HepG2 (cell line): ENCODE data around the gene RMI2. TPM values are rescaled to one million over a fixed set of nuclear protein-coding genes. Genes with fewer than 3 reads are reported as not detected.

Source experiments
- ATF1 ChIP-seq: IDR thresholded peaks from 2 replicates; pipeline ENCODE4 v1.6.1; 2016; ENCODE audit warnings: mild to moderate bottlenecking, control low read depth
- ATF7-NPFF ChIP-seq: sonication (generic); formaldehyde crosslinking; IDR thresholded peaks from 2 replicates; pipeline ENCODE4 v1.8.1; 2023; ENCODE audit warnings: mild to moderate bottlenecking, low read depth, missing genetic modification reagents, moderate library complexity
- CHCHD3 ChIP-seq: sonication (generic); formaldehyde crosslinking; IDR thresholded peaks from 2 replicates; pipeline ENCODE4 v1.8.0; 2022; ENCODE audit warnings: mild to moderate bottlenecking, missing genetic modification reagents, moderate library complexity
- EEA1 ChIP-seq: sonication (generic); formaldehyde crosslinking; IDR thresholded peaks from 2 replicates; pipeline ENCODE4 v1.5.1; 2020; ENCODE audit warnings: mild to moderate bottlenecking, missing genetic modification reagents, borderline replicate concordance
- MBNL3 ChIP-seq: fragments of 250-450 bp; sonication (Bioruptor Pico); conservative IDR thresholded peaks from 2 replicates; pipeline ENCODE4 v1.8.0; 2022; ENCODE audit warnings: mild to moderate bottlenecking, inconsistent platforms
- MXD4 ChIP-seq: IDR thresholded peaks from 2 replicates; pipeline ENCODE4 v1.6.1; 2016; ENCODE audit warnings: mild to moderate bottlenecking, missing biosample characterization, missing genetic modification reagents
- ONECUT2 ChIP-seq: sonication (generic); formaldehyde crosslinking; IDR thresholded peaks from 2 replicates; pipeline ENCODE4 v1.4.0; 2020; ENCODE audit warnings: missing genetic modification reagents
- POLR2AphosphoS5 ChIP-seq: IDR thresholded peaks from 2 replicates; pipeline ENCODE4 v1.6.1; 2012; ENCODE audit warnings: low read depth, low read length
- SRSF9 ChIP-seq: fragments of 200-400 bp; formaldehyde crosslinking; IDR thresholded peaks from 2 replicates; pipeline ENCODE4 v1.6.1; 2018; ENCODE audit warnings: borderline replicate concordance, mild to moderate bottlenecking, low read depth, low read length; ENCODE audit not compliant: insufficient read depth, poor library complexity, severe bottlenecking
- SRY ChIP-seq: sonication (generic); formaldehyde crosslinking; IDR thresholded peaks from 2 replicates; pipeline ENCODE4 v1.8.0; 2022; ENCODE audit warnings: mild to moderate bottlenecking, missing genetic modification reagents
- TCF7L2 ChIP-seq: IDR thresholded peaks from 2 replicates; pipeline ENCODE4 v1.6.1; 2011; ENCODE audit warnings: mild to moderate bottlenecking, low read depth, low read length, moderate library complexity
- TMF1 ChIP-seq: sonication (generic); formaldehyde crosslinking; IDR thresholded peaks from 2 replicates; pipeline ENCODE4 v1.8.1; 2022; ENCODE audit warnings: low read depth, missing genetic modification reagents
- ZBTB2 ChIP-seq: sonication (generic); formaldehyde crosslinking; IDR thresholded peaks from 2 replicates; pipeline ENCODE4 v1.8.0; 2022; ENCODE audit warnings: low read depth, missing genetic modification reagents
- ZNF225 ChIP-seq: sonication (generic); formaldehyde crosslinking; IDR thresholded peaks from 2 replicates; pipeline ENCODE4 v1.4.0; 2020; ENCODE audit warnings: mild to moderate bottlenecking, missing genetic modification reagents
- ZNF235 ChIP-seq: sonication (generic); formaldehyde crosslinking; IDR thresholded peaks from 2 replicates; pipeline ENCODE4 v1.8.1; 2023; ENCODE audit warnings: mild to moderate bottlenecking, missing genetic modification reagents, borderline replicate concordance
- ZNF275 ChIP-seq: sonication (generic); formaldehyde crosslinking; IDR thresholded peaks from 2 replicates; pipeline ENCODE4 v1.8.0; 2022; ENCODE audit warnings: missing genetic modification reagents, mild to moderate bottlenecking, inconsistent platforms, borderline replicate concordance
- ZNF441 ChIP-seq: sonication (generic); formaldehyde crosslinking; IDR thresholded peaks from 2 replicates; pipeline ENCODE4 v1.7.0; 2021; ENCODE audit warnings: missing genetic modification reagents, borderline replicate concordance
- ZNF549 ChIP-seq: sonication (generic); formaldehyde crosslinking; IDR thresholded peaks from 2 replicates; pipeline ENCODE4 v1.5.0; 2020; ENCODE audit warnings: missing genetic modification reagents
- ZNF713 ChIP-seq: sonication (generic); formaldehyde crosslinking; IDR thresholded peaks from 2 replicates; pipeline ENCODE4 v1.4.0; 2020; ENCODE audit warnings: mild to moderate bottlenecking, missing genetic modification reagents
- polyA plus RNA-seq, 8 experiments: library from polyadenylated mRNA; depleted of rRNA in 3 of 8; stranded (reverse) in 7 of 8; unstranded in 1 of 8; fragments of >200 nt; fragmentation: Illumina TruSeq in 4 of 8; extraction: Trizol in 4 of 8; gene quantifications; 2 replicates each; pipeline versions ENCODE4 v1.2.1 to v1.2.3, GENCODE V29; 2011 to 2016; ENCODE audit warnings: low read depth in 4 of 8, missing spikeins in 1 of 8, mixed read lengths in 1 of 8; ENCODE audit not compliant: insufficient read depth in 1 of 8
- total RNA-seq, 5 experiments: library from RNA; depleted of rRNA; stranded (reverse); fragments of >200 nt; fragmentation: Illumina TruSeq; extraction: Trizol; gene quantifications; 2 replicates each; pipeline ENCODE4 v1.2.3, GENCODE V29; 2016; ENCODE audit warnings: low read depth in 1 of 5
- TF ChIP-seq, protein P1 (sequence below): sonication (generic); formaldehyde crosslinking; IDR thresholded peaks from 2 replicates; pipeline ENCODE4 v1.4.0; 2020; ENCODE audit warnings: mild to moderate bottlenecking, missing genetic modification reagents, borderline replicate concordance
- TF ChIP-seq, protein P2 (sequence below): fragments of 450-650 bp; IDR thresholded peaks from 2 replicates; pipeline ENCODE4 v1.6.1; 2016

Gene RMI2
- total and polyA plus RNA-seq, 2 of the 13 experiments (the other 11 are each of a cell fraction or from before 2014, with no cell fraction given) = 24.5 to 55.7 TPM

DNA sequence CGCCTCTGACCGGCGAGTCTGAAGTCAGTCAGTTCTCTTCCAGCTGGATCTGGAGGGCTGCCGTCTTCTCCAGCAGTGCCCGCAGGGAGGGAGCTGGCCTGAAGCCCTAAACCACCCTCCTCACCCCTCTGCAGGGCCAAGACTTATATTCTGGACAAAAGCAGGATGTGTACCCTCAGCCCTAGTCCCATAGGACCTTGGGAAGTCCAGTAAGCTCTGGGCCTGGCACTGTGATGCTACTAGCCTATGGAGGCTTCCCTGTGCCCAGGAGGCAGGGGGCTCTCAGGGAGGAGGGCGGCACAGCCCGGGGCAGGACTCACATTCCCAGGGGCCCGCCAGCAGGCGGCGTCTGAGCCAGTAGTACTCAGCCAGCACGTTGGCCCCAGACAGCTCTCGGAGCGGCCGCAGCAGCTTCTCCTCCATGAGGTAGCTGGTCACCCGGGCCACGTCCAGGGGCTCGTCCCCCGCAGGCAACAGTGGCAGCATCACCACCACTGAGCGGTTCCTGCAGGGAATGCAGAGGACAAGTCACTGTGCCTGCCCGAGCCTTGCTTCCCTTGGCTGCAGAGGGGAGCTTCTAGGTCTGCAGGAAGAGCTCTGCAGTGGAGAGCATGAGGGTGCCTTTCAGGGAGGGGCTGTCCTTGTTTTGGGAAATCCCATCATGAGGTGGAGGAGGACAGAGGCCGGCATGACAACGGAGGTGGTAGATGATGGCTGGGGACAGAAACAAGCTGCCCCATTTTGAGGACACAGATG, 41.7 kb downstream of the RMI2 start (continued):
- TF ChIP-seq, protein P1, sequence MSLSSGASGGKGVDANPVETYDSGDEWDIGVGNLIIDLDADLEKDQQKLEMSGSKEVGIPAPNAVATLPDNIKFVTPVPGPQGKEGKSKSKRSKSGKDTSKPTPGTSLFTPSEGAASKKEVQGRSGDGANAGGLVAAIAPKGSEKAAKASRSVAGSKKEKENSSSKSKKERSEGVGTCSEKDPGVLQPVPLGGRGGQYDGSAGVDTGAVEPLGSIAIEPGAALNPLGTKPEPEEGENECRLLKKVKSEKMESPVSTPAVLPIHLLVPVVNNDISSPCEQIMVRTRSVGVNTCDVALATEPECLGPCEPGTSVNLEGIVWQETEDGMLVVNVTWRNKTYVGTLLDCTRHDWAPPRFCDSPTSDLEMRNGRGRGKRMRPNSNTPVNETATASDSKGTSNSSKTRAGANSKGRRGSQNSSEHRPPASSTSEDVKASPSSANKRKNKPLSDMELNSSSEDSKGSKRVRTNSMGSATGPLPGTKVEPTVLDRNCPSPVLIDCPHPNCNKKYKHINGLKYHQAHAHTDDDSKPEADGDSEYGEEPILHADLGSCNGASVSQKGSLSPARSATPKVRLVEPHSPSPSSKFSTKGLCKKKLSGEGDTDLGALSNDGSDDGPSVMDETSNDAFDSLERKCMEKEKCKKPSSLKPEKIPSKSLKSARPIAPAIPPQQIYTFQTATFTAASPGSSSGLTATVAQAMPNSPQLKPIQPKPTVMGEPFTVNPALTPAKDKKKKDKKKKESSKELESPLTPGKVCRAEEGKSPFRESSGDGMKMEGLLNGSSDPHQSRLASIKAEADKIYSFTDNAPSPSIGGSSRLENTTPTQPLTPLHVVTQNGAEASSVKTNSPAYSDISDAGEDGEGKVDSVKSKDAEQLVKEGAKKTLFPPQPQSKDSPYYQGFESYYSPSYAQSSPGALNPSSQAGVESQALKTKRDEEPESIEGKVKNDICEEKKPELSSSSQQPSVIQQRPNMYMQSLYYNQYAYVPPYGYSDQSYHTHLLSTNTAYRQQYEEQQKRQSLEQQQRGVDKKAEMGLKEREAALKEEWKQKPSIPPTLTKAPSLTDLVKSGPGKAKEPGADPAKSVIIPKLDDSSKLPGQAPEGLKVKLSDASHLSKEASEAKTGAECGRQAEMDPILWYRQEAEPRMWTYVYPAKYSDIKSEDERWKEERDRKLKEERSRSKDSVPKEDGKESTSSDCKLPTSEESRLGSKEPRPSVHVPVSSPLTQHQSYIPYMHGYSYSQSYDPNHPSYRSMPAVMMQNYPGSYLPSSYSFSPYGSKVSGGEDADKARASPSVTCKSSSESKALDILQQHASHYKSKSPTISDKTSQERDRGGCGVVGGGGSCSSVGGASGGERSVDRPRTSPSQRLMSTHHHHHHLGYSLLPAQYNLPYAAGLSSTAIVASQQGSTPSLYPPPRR = no peak
- TF ChIP-seq ONECUT2 (CRISPR knock-in tag) (no peak), SRSF9 (no peak), ATF1 (CRISPR knock-in tag) (no peak), MXD4 (0 out of 2 replicates have a peak, but pooled peaks have one; percentile 51), ATF7-NPFF (CRISPR knock-in tag) (peak; percentile 56; the same call in 1 of the 2 replicates), TCF7L2 (no peak), ZNF441 (CRISPR knock-in tag) (no peak), ZNF713 (CRISPR knock-in tag) (0 out of 2 replicates have a peak, but pooled peaks have one; percentile 57), ZNF549 (CRISPR knock-in tag) (no peak), TMF1 (CRISPR knock-in tag) (no peak), EEA1 (CRISPR knock-in tag) (no peak; the same call in 1 of the 2 replicates), ZBTB2 (no peak), ZNF275 (CRISPR knock-in tag) (no peak), POLR2AphosphoS5 (no peak), SRY (CRISPR knock-in tag) (no peak), ZNF235 (CRISPR knock-in tag) (peak; percentile 63; the same call in 1 of the 2 replicates), CHCHD3 (peak; percentile 67; the same call in 1 of the 2 replicates), ZNF225 (no peak), MBNL3 (CRISPR knock-in tag) (no peak)
- TF ChIP-seq, protein P2, sequence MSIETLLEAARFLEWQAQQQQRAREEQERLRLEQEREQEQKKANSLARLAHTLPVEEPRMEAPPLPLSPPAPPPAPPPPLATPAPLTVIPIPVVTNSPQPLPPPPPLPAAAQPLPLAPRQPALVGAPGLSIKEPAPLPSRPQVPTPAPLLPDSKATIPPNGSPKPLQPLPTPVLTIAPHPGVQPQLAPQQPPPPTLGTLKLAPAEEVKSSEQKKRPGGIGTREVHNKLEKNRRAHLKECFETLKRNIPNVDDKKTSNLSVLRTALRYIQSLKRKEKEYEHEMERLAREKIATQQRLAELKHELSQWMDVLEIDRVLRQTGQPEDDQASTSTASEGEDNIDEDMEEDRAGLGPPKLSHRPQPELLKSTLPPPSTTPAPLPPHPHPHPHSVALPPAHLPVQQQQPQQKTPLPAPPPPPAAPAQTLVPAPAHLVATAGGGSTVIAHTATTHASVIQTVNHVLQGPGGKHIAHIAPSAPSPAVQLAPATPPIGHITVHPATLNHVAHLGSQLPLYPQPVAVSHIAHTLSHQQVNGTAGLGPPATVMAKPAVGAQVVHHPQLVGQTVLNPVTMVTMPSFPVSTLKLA = no peak
